Fibroblast of villous mesenchyme (primary cell): ENCODE measurements around the gene EXOC3L4. TPM values are rescaled to one million over a fixed set of nuclear protein-coding genes. Genes with fewer than 3 reads are reported as not detected.
"Not testable (repeated sequence)": the region's sequence is repeated elsewhere in the genome, so short reads cannot be mapped to it uniquely, and the experiment has no call there.

Experiments
- DNase-seq: peaks from one replicate; pipeline ENCODE4 v3.0.0-alpha.2; 2010; ENCODE audit warnings: low read depth
- H3K4me3 ChIP-seq: 2 replicates; pipeline ENCODE4 v1.5.1; 2011; ENCODE audit warnings: low read depth, mild to moderate bottlenecking, low read length
- CTCF ChIP-seq: IDR thresholded peaks from 2 replicates; pipeline ENCODE4 v1.5.1; 2012; ENCODE audit warnings: low read depth, mild to moderate bottlenecking, low read length; ENCODE audit not compliant: insufficient read depth
- total RNA-seq: library from RNA; depleted of rRNA; stranded (reverse); fragments of >200 nt; gene quantifications from 2 replicates; pipeline ENCODE4 v1.2.3, GENCODE V29; 2012

Gene EXOC3L4
- total RNA-seq, 1 donor = not detected

GRCh38 chr14:103144085-103144484, 49.6 kb downstream of the EXOC3L4 start:
- no peak for TF ChIP-seq CTCF
- no peak overlapping the region for H3K4me3 ChIP-seq
- peak; percentile 73 for DNase-seq

GRCh38 chr14:103146141-103146709, 51.7 kb downstream of the EXOC3L4 start:
- no peak for DNase-seq
- no peak for TF ChIP-seq CTCF
- H3K4me3 ChIP-seq = no peak overlapping the region

GRCh38 chr14:103149351-103150237, 55.1 kb downstream of the EXOC3L4 start:
- no peak for TF ChIP-seq CTCF
- no peak overlapping the region for H3K4me3 ChIP-seq
- DNase-seq = no peak

GRCh38 chr14:103151270-103151945, 56.9 kb downstream of the EXOC3L4 start:
- no peak for TF ChIP-seq CTCF
- DNase-seq = no peak
- H3K4me3 ChIP-seq = no peak overlapping the region

GRCh38 chr14:103155010-103155409, 60.5 kb downstream of the EXOC3L4 start:
- H3K4me3 ChIP-seq = no peak overlapping the region
- no peak for TF ChIP-seq CTCF
- peak; percentile 80 for DNase-seq

GRCh38 chr14:103155416-103155815, 60.9 kb downstream of the EXOC3L4 start:
- not testable (repeated sequence) for DNase-seq

GRCh38 chr14:103155826-103156394, 61.4 kb downstream of the EXOC3L4 start:
- no peak for TF ChIP-seq CTCF
- no peak for DNase-seq
- no peak overlapping the region for H3K4me3 ChIP-seq

More at GRCh38 chr14:103155416-103155815, 60.9 kb downstream of the EXOC3L4 start:
- H3K4me3 ChIP-seq = not testable (repeated sequence)
